GM23338 (cell line): ENCODE results near the gene PAQR4. TPM values are rescaled to one million over a fixed set of nuclear protein-coding genes. Genes with fewer than 3 reads are reported as not detected.

Source experiments
- ATAC-seq: fragments of 200-7000 bp; cut with Tn5 transposase; 3 replicates; pipeline ENCODE4 v1.9.1; 2020
- DNase-seq: peaks from one replicate; pipeline ENCODE4 v3.0.0-alpha.2; 2015; ENCODE audit warnings: low spot score
- H2AFZ ChIP-seq: fragments of 200-600 bp; sonication (generic); 2 replicates; pipeline ENCODE4 v1.8.0; 2016; ENCODE audit warnings: antibody characterized with exemption, mild to moderate bottlenecking, moderate library complexity
- H3F3A ChIP-seq: fragments of 200-600 bp; sonication (generic); replicated peaks from 2 replicates; pipeline ENCODE4 v1.8.0; 2017; ENCODE audit warnings: antibody characterized with exemption, mixed run types, low read depth
- H3K27ac ChIP-seq: fragments of 200-600 bp; sonication (generic); 2 replicates; pipeline ENCODE4 v1.6.1; 2016; ENCODE audit warnings: low read depth
- H3K27me3 ChIP-seq: fragments of 200-600 bp; sonication (generic); 2 replicates; pipeline ENCODE4 v1.8.0; 2016; ENCODE audit warnings: mild to moderate bottlenecking, mixed run types, moderate library complexity; ENCODE audit not compliant: insufficient read depth
- H3K36me3 ChIP-seq: fragments of 200-600 bp; sonication (generic); 2 replicates; pipeline ENCODE4 v1.8.0; 2016; ENCODE audit warnings: mild to moderate bottlenecking; ENCODE audit not compliant: insufficient read depth
- H3K4me1 ChIP-seq: fragments of 200-600 bp; sonication (generic); 2 replicates; pipeline ENCODE4 v1.8.0; 2016; ENCODE audit warnings: mild to moderate bottlenecking, moderate library complexity; ENCODE audit not compliant: insufficient read depth
- H3K4me2 ChIP-seq: fragments of 200-600 bp; sonication (generic); 2 replicates; pipeline ENCODE4 v1.7.1; 2017; ENCODE audit warnings: mixed run types
- H3K4me3 ChIP-seq: fragments of 200-600 bp; sonication (generic); 2 replicates; pipeline ENCODE4 v1.6.1; 2016; ENCODE audit warnings: mixed run types
- H3K79me2 ChIP-seq: fragments of 200-600 bp; sonication (generic); replicated peaks from 2 replicates; pipeline ENCODE4 v1.8.0; 2017; ENCODE audit warnings: mild to moderate bottlenecking; ENCODE audit not compliant: insufficient read depth
- H3K9me2 ChIP-seq: fragments of 200-600 bp; sonication (generic); 2 replicates; pipeline ENCODE4 v1.8.0; 2017; ENCODE audit not compliant: insufficient read depth
- H4K20me1 ChIP-seq: fragments of 200-600 bp; sonication (generic); replicated peaks from 2 replicates; pipeline ENCODE4 v1.8.0; 2017; ENCODE audit warnings: mild to moderate bottlenecking; ENCODE audit not compliant: insufficient read depth
- H3K27ac Mint-ChIP-seq: 2 replicates; pipeline ENCODE4 v1.8.0; 2020; ENCODE audit warnings: inconsistent platforms, mild to moderate bottlenecking, moderate library complexity, mixed read lengths
- H3K27me3 Mint-ChIP-seq: 3 replicates; pipeline ENCODE4 v1.8.0; 2022; ENCODE audit warnings: low read depth, mild to moderate bottlenecking, moderate library complexity, mixed read lengths, inconsistent platforms; ENCODE audit not compliant: insufficient read depth, poor library complexity
- H3K36me3 Mint-ChIP-seq: 3 replicates; pipeline ENCODE4 v1.8.0; 2021; ENCODE audit warnings: low read depth, mild to moderate bottlenecking, inconsistent platforms, moderate library complexity, mixed read lengths
- H3K4me1 Mint-ChIP-seq: 3 replicates; pipeline ENCODE4 v1.8.0; 2020; ENCODE audit warnings: mild to moderate bottlenecking, inconsistent platforms, mixed read lengths
- H3K4me3 Mint-ChIP-seq: 3 replicates; pipeline ENCODE4 v1.8.0; 2021; ENCODE audit warnings: moderate library complexity, mild to moderate bottlenecking, inconsistent platforms, mixed read lengths
- H3K9me3 Mint-ChIP-seq: 3 replicates; pipeline ENCODE4 v1.8.0; 2020; ENCODE audit warnings: moderate library complexity, mild to moderate bottlenecking, inconsistent platforms, mixed read lengths
- CREB1 ChIP-seq: fragments of 250-450 bp; sonication (Bioruptor Pico); IDR thresholded peaks from 2 replicates; pipeline ENCODE4 v1.5.0; 2020; ENCODE audit warnings: low read depth, mild to moderate bottlenecking, moderate library complexity
- CTCF ChIP-seq, 2 experiments: fragments of 200-600 bp in 1 of 2; sonication (generic) in 1 of 2; conservative IDR thresholded peaks; 2 replicates each; pipeline versions ENCODE4 v1.5.1 to v1.6.1; 2016 to 2017; ENCODE audit warnings: antibody characterized with exemption in 2 of 2, low read depth in 2 of 2, mild to moderate bottlenecking in 2 of 2, moderate library complexity in 1 of 2
- EZH2 ChIP-seq: fragments of 200-600 bp; sonication (generic); IDR thresholded peaks from one replicate; pipeline ENCODE4 v1.8.0; 2017; ENCODE audit warnings: antibody characterized with exemption, mild to moderate bottlenecking, low read depth; ENCODE audit not compliant: unreplicated experiment
- EZH2phosphoT487 ChIP-seq: fragments of 200-600 bp; sonication (generic); IDR thresholded peaks from one replicate; pipeline ENCODE4 v1.8.1; 2018; ENCODE audit warnings: antibody characterized with exemption; ENCODE audit not compliant: unreplicated experiment
- JUNB ChIP-seq: IDR thresholded peaks from one replicate; pipeline ENCODE4 v1.6.1; 2016; ENCODE audit warnings: antibody characterized with exemption; ENCODE audit not compliant: unreplicated experiment
- REST ChIP-seq: IDR thresholded peaks from one replicate; pipeline ENCODE4 v1.6.1; 2018; ENCODE audit warnings: antibody characterized with exemption; ENCODE audit not compliant: unreplicated experiment
- ZNF114 ChIP-seq: fragments of 250-450 bp; sonication (Bioruptor Pico); IDR thresholded peaks from 2 replicates; pipeline ENCODE4 v1.5.0; 2020; ENCODE audit warnings: mild to moderate bottlenecking, moderate library complexity
- ZNF331 ChIP-seq: fragments of 250-450 bp; sonication (Bioruptor Pico); IDR thresholded peaks from 2 replicates; pipeline ENCODE4 v1.5.0; 2020; ENCODE audit warnings: low read depth, mild to moderate bottlenecking, moderate library complexity
- polyA plus RNA-seq: library from polyadenylated mRNA; unstranded; fragments of >200 nt; fragmentation: Nextera tagmentation; extraction: Ambion mirVana; gene quantifications from 2 replicates; pipeline ENCODE4 v1.2.1, GENCODE V29; 2016
- total RNA-seq: library from RNA; depleted of rRNA; stranded (reverse); fragments of >200 nt; shearing (Covaris generic); gene quantifications from 2 replicates; pipeline ENCODE4 v1.2.3, GENCODE V29; 2014

PAQR4 gene
- total and polyA plus RNA-seq, 2 experiments from 2014 or later = 7.0 to 29.3 TPM

GRCh38 chr16:2975161-2975795, 6.1 kb downstream of the PAQR4 start (continued):
- TF ChIP-seq REST (no peak), CREB1 (CRISPR knock-in tag) (no peak), JUNB (no peak)

- Histone ChIP-seq H3F3A (peaks cover 16% of the 10 kb centered on the region), H3K36me3 (0 out of 2 replicates have a peak, but pooled peaks cover 3% of the 10 kb centered on the region), H4K20me1 (peaks cover 11% of the 10 kb centered on the region; the same call in 1 of the 2 replicates), H3K79me2 (peaks cover 14% of the 10 kb centered on the region), H3K27ac (no peak overlapping the region), H3K4me3 (no peak overlapping the region), H3K4me2 (no peak overlapping the region), H3K4me1 (peaks cover 4% of the 10 kb centered on the region; the same call in 1 of the 2 replicates), H2AFZ (no peak overlapping the region), H3K9me2 (no peaks in the 10 kb centered on the region), H3K27me3 (no peaks in the 10 kb centered on the region)
- Mint-ChIP-seq H3K36me3 (peaks cover 36% of the 10 kb centered on the region), H3K4me1 (peaks cover 13% of the 10 kb centered on the region; the same call in 2 of the 3 replicates), H3K9me3 (peaks cover 2% of the 10 kb centered on the region; the same call in 1 of the 3 replicates), H3K4me3 (no peak overlapping the region), H3K27me3 (peaks cover 21% of the 10 kb centered on the region), H3K27ac (no peak overlapping the region)
- no peak for DNase-seq
- TF ChIP-seq EZH2phosphoT487 (no peak), CREB1 (CRISPR knock-in tag) (no peak), JUNB (no peak), CTCF (conservative IDR thresholded peaks at IDR 0.05; ENCODE audit: low read depth in 2 of 2) (no peak), ZNF331 (CRISPR knock-in tag) (no peak), EZH2 (no peak), ZNF114 (no peak)
- ATAC-seq = no peak
Observed at GRCh38 chr16:2976201-2976600, 7.1 kb downstream of the PAQR4 start.
